Measurements from ENCODE around the gene SELENOV. TPM values are rescaled to one million over a fixed set of nuclear protein-coding genes. Genes with fewer than 3 reads are reported as not detected.
A peak's percentile ranks its signal among the peaks of the same experiment; 100 is the strongest.

Gene SELENOV
- total RNA-seq, 1 experiment from 2014 or later, result not detected

DNA sequence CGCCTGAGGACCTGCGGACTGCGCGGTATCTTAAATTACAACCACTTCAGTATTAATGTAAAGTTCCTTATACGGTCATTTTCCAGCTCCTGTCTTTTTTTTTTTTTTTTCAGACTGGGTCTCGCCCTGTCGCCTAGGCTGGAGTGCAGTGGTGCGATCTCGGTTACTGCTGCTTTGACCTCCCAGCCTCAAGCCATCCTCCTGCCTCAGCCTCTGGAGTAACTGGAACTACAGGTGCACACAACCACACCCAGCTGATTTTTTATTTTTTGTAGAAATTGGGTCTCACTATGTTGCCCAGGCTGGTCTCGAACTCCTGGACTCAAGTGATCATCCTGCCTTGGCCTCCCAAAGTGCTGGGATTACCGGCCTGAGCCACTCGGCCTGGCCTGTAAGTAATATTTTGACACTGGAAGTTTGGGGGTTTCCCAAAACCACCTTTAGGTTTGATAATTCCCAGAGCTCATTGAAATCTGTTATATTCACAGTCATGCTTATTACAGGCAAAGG, 18.1 kb downstream of the SELENOV start:
- H3K36me3 Mint-ChIP-seq (ENCODE audit: insufficient read depth, unreplicated experiment), result peaks cover 20% of the 10 kb centered on the region
- peaks cover 3% of the 10 kb centered on the region for H3K4me1 Mint-ChIP-seq (ENCODE audit: low read depth, unreplicated experiment)
- peaks cover 9% of the 10 kb centered on the region for H3K27me3 Mint-ChIP-seq (ENCODE audit: unreplicated experiment)
- no peaks in the 10 kb centered on the region for H3K9me3 Mint-ChIP-seq (ENCODE audit: low read depth, unreplicated experiment)
- intact Hi-C loops (cut with micrococcal nuclease; ENCODE audit: unreplicated experiment), result loop anchor here (2.0 to 5.0 kb wide), 3 partner anchors 36 to 141 kb away; partner anchors contain the start of genes DLL3, MED29 and PAF1
- CTCF ChIA-PET, result interaction anchor here (0.5 to 2.6 kb wide), 8 partner anchors 14 to 1635 kb away, joined by 3 to 21 read pairs (median 4); partner anchors contain the start of gene TIMM50
- no peak for TF ChIP-seq CTCF (IDR thresholded peaks at IDR 0.05; ENCODE audit: unreplicated experiment)
- no TSS peak for BruUV-seq (replicated peaks)
- H3K27ac Mint-ChIP-seq (ENCODE audit: unreplicated experiment), result no peak overlapping the region
- no peak for DNase-seq
- H3K4me3 Mint-ChIP-seq (ENCODE audit: low read depth, unreplicated experiment), result peak overlapping the region; percentile 83

DNA sequence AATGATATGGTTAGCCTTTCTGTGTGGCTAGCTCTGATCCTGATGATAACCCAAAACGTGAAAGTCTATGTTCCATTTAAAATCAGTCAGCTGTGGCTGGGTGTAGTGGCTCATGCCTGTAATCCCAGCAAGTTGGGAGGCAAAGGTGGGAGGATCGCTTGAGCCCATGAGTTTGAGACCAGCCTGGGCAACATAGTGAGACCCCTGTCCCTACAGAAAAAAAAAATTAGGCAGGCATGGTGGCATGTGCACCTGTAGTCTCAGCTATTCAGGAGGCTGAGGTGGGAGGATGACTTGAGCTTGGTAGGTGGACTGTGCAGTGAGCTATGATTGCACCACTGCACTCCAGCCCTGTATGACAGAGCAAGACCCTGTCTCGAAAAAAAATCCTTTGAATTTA, 18.9 kb downstream of the SELENOV start:
- TF ChIP-seq CTCF (IDR thresholded peaks at IDR 0.05; ENCODE audit: unreplicated experiment), result no peak
- Mint-ChIP-seq H3K27me3 (ENCODE audit: unreplicated experiment) (peaks cover 9% of the 10 kb centered on the region), H3K27ac (ENCODE audit: unreplicated experiment) (no peak overlapping the region), H3K4me3 (ENCODE audit: low read depth, unreplicated experiment) (no peak overlapping the region), H3K9me3 (ENCODE audit: low read depth, unreplicated experiment) (no peaks in the 10 kb centered on the region), H3K36me3 (ENCODE audit: insufficient read depth, unreplicated experiment) (peaks cover 25% of the 10 kb centered on the region), H3K4me1 (ENCODE audit: low read depth, unreplicated experiment) (peaks cover 10% of the 10 kb centered on the region)
- CTCF ChIA-PET, result interaction anchor here (1.1 to 2.6 kb wide), 3 partner anchors 33 to 136 kb away, joined by 3 to 21 read pairs (median 5); no protein-coding TSS in a partner anchor
- DNase-seq, result no peak
- BruUV-seq (replicated peaks), result no TSS peak
- intact Hi-C loops (cut with micrococcal nuclease; ENCODE audit: unreplicated experiment), result loop anchor here (2.0 to 5.0 kb wide), 3 partner anchors 36 to 141 kb away; partner anchors contain the start of genes DLL3, MED29 and PAF1

DNA sequence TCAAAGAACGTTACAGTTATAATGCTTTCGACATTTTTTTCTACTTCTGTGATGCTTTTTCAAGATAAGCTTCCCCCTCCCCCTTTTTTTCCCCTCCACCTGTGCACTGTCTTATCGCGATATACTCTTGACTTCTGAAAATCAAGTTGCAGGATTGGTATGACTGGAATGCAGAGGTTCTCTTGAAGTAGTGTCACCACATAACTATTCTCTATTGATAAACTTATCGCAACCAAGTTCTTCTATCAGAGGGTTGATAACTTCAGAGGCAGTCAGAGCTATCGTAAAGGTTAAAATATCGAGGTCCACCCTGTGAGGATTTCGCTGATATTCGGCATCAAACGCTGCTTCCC, 24.2 kb downstream of the SELENOV start:
- Mint-ChIP-seq H3K27ac (ENCODE audit: unreplicated experiment) (no peak overlapping the region), H3K9me3 (ENCODE audit: low read depth, unreplicated experiment) (no peaks in the 10 kb centered on the region), H3K4me1 (ENCODE audit: low read depth, unreplicated experiment) (peaks cover 28% of the 10 kb centered on the region), H3K36me3 (ENCODE audit: insufficient read depth, unreplicated experiment) (peaks cover 28% of the 10 kb centered on the region), H3K27me3 (ENCODE audit: unreplicated experiment) (peaks cover 46% of the 10 kb centered on the region), H3K4me3 (ENCODE audit: low read depth, unreplicated experiment) (peak overlapping the region; percentile 84)
- CTCF ChIA-PET, result interaction anchor here (1.1 to 1.8 kb wide), 2 partner anchors 12 to 41 kb away, joined by 3 to 4 read pairs; no protein-coding TSS in a partner anchor
- TSS peak; percentile 86 for BruUV-seq (replicated peaks)
- TF ChIP-seq CTCF (IDR thresholded peaks at IDR 0.05; ENCODE audit: unreplicated experiment), result no peak
- intact Hi-C loops (cut with micrococcal nuclease; ENCODE audit: unreplicated experiment), result no loop called here
- DNase-seq, result no peak

DNA sequence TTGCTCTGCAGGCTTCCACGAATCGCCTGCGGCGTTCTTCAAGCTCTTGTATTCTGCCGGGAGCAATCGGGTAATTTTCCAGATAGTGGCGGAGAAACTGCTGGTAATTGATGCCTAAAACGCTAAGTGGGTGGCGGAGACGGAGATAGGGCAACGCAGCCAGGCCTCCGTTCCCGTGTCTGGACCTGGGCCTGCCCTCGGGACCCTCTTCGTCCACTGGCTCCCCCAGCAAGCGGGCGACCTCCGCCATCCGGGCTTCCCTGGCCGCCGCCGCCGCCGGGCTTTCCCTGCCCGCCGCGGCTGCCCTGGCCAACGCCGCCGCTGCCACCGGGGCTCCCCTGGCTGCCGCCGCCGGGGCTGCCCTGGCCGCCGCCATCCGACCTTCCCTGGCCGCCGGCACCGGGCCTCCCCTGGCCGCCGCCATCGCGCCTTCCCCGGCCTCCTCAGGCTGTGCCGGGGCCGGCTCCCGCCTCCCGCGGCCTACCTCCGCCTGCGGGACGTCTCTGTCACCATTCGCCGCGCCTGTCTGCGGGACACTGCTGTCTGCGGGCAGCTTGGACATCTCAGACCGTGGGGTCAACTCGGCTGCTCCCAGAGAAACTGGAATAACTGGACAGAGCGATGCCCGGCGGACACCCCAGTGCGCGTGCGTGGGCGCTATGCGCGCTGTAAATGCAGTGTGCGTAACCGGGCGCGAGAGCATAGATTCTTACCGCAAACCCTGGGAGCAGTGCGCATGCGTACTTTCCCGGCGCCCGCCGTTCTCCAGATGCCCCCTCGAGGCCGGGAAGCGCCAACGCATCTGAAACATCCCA, 24.8 kb downstream of the SELENOV start, which contains the start of gene EID2:
TSS of gene EID2 (minus strand) at position 644 of the 815 bp plus-strand sequence. CDS start at position 562, 82 bp downstream.
- CTCF ChIA-PET, result interaction anchor here (0.5 to 1.8 kb wide), 3 partner anchors 12 to 42 kb away, joined by 3 to 4 read pairs (median 3); no protein-coding TSS in a partner anchor
- Mint-ChIP-seq H3K27ac (ENCODE audit: unreplicated experiment) (peak within 1 kb of the TSS; percentile 84), H3K9me3 (ENCODE audit: low read depth, unreplicated experiment) (no peaks in the 10 kb centered on the region), H3K27me3 (ENCODE audit: unreplicated experiment) (peaks cover 49% of the 10 kb centered on the region), H3K4me3 (ENCODE audit: low read depth, unreplicated experiment) (peak within 1 kb of the TSS; percentile 84), H3K36me3 (ENCODE audit: insufficient read depth, unreplicated experiment) (peaks cover 28% of the 10 kb centered on the region), H3K4me1 (ENCODE audit: low read depth, unreplicated experiment) (peaks cover 28% of the 10 kb centered on the region)
- intact Hi-C loops (cut with micrococcal nuclease; ENCODE audit: unreplicated experiment), result no loop called here
- peak; percentile 86 for TF ChIP-seq CTCF (IDR thresholded peaks at IDR 0.05; ENCODE audit: unreplicated experiment)
- BruUV-seq (replicated peaks), result TSS peak; percentile 78
- DNase-seq, result peak; percentile 98

Data from Calu3 (cell line).